RWPE1 (cell line): Measurements from ENCODE around the gene FOXL1.

Experiments
- CTCF ChIA-PET: fragments of 350-600 bp; sonication (Branson Sonifier 250); formaldehyde crosslinking; extraction: SDS; loops from one replicate; lab custom pipeline; 2021; lab: Yijun Ruan, JAX
- POLR2A ChIA-PET: fragments of 400-600 bp; formaldehyde crosslinking; extraction: SDS; loops from one replicate; lab custom pipeline; 2020; ENCODE audit warnings: antibody characterized with exemption; ENCODE audit not compliant: low non-redundant PET; lab: Yijun Ruan, JAX
- DNase-seq: peaks from one replicate; pipeline ENCODE4 v3.0.0; 2012; ENCODE audit warnings: low spot score
- H3K27ac ChIP-seq: fragments of 450-650 bp; 2 replicates; pipeline ENCODE4 v1.5.1; 2017
- TF ChIP-seq, protein P1 (sequence below): fragments of 450-650 bp; conservative IDR thresholded peaks from 2 replicates; pipeline ENCODE4 v1.5.1; 2017; ENCODE audit warnings: low read depth, mild to moderate bottlenecking

FOXL1 gene

DNA sequence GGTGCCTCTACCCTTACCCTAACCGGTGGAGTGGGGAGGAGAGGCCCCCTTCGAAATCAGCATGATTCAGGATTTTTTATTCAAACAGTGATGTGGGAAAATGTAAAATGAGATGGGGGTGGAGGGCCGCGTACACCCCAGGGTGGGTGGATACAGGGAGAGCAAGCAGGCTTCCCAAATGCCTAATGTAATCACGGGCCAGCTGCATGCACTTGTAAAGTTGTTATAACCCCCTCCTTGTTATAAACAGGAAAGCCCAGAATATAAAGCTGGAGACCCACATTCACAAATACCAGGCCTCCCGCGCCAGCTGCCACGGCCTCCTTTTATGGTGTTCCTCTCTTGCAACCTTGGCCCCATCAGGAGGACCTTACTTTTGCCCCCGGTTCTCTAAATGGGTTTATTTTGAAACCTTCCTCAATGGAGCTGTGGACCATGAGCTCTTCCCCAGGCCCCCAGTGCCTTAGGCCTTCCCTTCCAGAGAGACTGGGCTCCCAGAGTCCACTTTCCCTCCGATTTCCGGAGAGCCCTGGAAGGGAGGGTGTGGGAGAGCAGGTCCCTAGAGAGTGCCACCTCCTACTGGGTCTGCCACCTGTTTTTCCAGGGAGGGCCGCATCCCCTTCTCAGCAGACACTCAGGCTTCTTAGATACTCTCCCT is 906 bp upstream of the FOXL1 start:
- TF ChIP-seq, protein P1, sequence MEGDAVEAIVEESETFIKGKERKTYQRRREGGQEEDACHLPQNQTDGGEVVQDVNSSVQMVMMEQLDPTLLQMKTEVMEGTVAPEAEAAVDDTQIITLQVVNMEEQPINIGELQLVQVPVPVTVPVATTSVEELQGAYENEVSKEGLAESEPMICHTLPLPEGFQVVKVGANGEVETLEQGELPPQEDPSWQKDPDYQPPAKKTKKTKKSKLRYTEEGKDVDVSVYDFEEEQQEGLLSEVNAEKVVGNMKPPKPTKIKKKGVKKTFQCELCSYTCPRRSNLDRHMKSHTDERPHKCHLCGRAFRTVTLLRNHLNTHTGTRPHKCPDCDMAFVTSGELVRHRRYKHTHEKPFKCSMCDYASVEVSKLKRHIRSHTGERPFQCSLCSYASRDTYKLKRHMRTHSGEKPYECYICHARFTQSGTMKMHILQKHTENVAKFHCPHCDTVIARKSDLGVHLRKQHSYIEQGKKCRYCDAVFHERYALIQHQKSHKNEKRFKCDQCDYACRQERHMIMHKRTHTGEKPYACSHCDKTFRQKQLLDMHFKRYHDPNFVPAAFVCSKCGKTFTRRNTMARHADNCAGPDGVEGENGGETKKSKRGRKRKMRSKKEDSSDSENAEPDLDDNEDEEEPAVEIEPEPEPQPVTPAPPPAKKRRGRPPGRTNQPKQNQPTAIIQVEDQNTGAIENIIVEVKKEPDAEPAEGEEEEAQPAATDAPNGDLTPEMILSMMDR: no peak
- ChIA-PET CTCF (interaction anchor here (1.0 kb wide), 1 partner anchor 485 kb away, joined by 4 read pairs; no protein-coding TSS in a partner anchor), POLR2A (interaction anchor here (0.7 kb wide), 1 partner anchor 186 kb away, joined by 3 read pairs; no protein-coding TSS in a partner anchor)
- no peak for DNase-seq
- H3K27ac ChIP-seq: peak overlapping the region; percentile 91

- ChIA-PET CTCF (interaction anchor here (0.6 to 0.8 kb wide), 4 partner anchors 12 to 893 kb away, joined by 3 to 5 read pairs (median 3); no protein-coding TSS in a partner anchor), POLR2A (no interaction called here)
- TF ChIP-seq, protein P1: no peak
- no peak for DNase-seq
- peak overlapping the region; percentile 91 for H3K27ac ChIP-seq
Measured at GRCh38 chr16:86578611-86579267, 390 bp downstream of the FOXL1 start.

GRCh38 chr16:86579268-86580062 is 1.1 kb downstream of the FOXL1 start:
- peak overlapping the region; percentile 91 for H3K27ac ChIP-seq
- TF ChIP-seq, protein P1: no peak
- POLR2A ChIA-PET: no interaction called here
- CTCF ChIA-PET: interaction anchor here (0.8 kb wide), 1 partner anchor 11 kb away, joined by 5 read pairs; no protein-coding TSS in a partner anchor
- DNase-seq: no peak

- no peak for DNase-seq
- POLR2A ChIA-PET: no interaction called here
- TF ChIP-seq, protein P1: no peak
- peak overlapping the region; percentile 91 for H3K27ac ChIP-seq
- CTCF ChIA-PET: no interaction called here
Measured at GRCh38 chr16:86580063-86580790, 1.9 kb downstream of the FOXL1 start.

GRCh38 chr16:86580791-86581170 is 2.4 kb downstream of the FOXL1 start:
- no peak overlapping the region for H3K27ac ChIP-seq
- ChIA-PET CTCF (interaction anchor here (0.7 kb wide), 1 partner anchor 9 kb away, joined by 5 read pairs; no protein-coding TSS in a partner anchor), POLR2A (no interaction called here)
- DNase-seq: no peak
- TF ChIP-seq, protein P1: no peak
